K562 (cell line): ENCODE data around the gene CALHM3. TPM values are rescaled to one million over a fixed set of nuclear protein-coding genes. Genes with fewer than 3 reads are reported as not detected.

Source experiments
- ARNT ChIP-seq, 2 experiments: fragments of 450-650 bp; IDR thresholded peaks; 2 replicates each; pipeline ENCODE4 v1.6.1; 2016; ENCODE audit warnings: mild to moderate bottlenecking in 1 of 2
- BDP1 ChIP-seq: IDR thresholded peaks from 3 replicates; pipeline ENCODE4 v1.6.1; 2011; ENCODE audit not compliant: insufficient read length, insufficient read depth
- CXXC5 ChIP-seq: fragments of 250-450 bp; sonication (Bioruptor Pico); IDR thresholded peaks from 2 replicates; pipeline ENCODE4 v1.8.0; 2022; ENCODE audit warnings: inconsistent platforms, mild to moderate bottlenecking, moderate library complexity
- ELF1 ChIP-seq: fragments of 200-800 bp; sonication (Bioruptor generic); IDR thresholded peaks from 2 replicates; pipeline ENCODE4 v1.6.1; 2016; ENCODE audit warnings: missing genetic modification characterization, missing compliant biosample characterization
- GABPB1 ChIP-seq: sonication (generic); formaldehyde crosslinking; IDR thresholded peaks from 2 replicates; pipeline ENCODE4 v1.8.0; 2022; ENCODE audit warnings: mild to moderate bottlenecking, missing genetic modification reagents
- ILF3 ChIP-seq: fragments of 450-650 bp; IDR thresholded peaks from 2 replicates; pipeline ENCODE4 v1.6.1; 2018; ENCODE audit warnings: antibody characterized with exemption, mild to moderate bottlenecking, moderate library complexity, borderline replicate concordance
- MAFG ChIP-seq: fragments of 450-650 bp; conservative IDR thresholded peaks from 2 replicates; pipeline ENCODE4 v1.6.1; 2016; ENCODE audit warnings: missing genetic modification characterization, missing compliant biosample characterization
- MECOM ChIP-seq: fragments of 250-450 bp; sonication (Bioruptor Pico); IDR thresholded peaks from 2 replicates; pipeline ENCODE4 v1.8.0; 2022; ENCODE audit warnings: inconsistent platforms
- MTA2 ChIP-seq: fragments of 450-650 bp; IDR thresholded peaks from 2 replicates; pipeline ENCODE4 v1.6.1; 2016; ENCODE audit warnings: low read depth
- NBN ChIP-seq: fragments of 450-650 bp; IDR thresholded peaks from 2 replicates; pipeline ENCODE4 v1.6.1; 2016; ENCODE audit warnings: low read depth, mild to moderate bottlenecking
- PHB2 ChIP-seq: fragments of 450-650 bp; IDR thresholded peaks from 2 replicates; pipeline ENCODE4 v1.6.1; 2017; ENCODE audit warnings: low read depth
- PKNOX1 ChIP-seq: fragments of 450-650 bp; IDR thresholded peaks from 2 replicates; pipeline ENCODE4 v1.6.1; 2016
- RFX7 ChIP-seq: fragments of 250-450 bp; sonication (Bioruptor Pico); IDR thresholded peaks from 2 replicates; pipeline ENCODE4 v1.5.1; 2021; ENCODE audit warnings: mild to moderate bottlenecking
- SIRT6 ChIP-seq: IDR thresholded peaks from one replicate; pipeline ENCODE4 v1.6.1; 2012; ENCODE audit warnings: low read depth, mild to moderate bottlenecking, control low read depth, inconsistent platforms, low read length, moderate library complexity
- SMAD2 ChIP-seq: fragments of 150-350 bp; IDR thresholded peaks from 2 replicates; pipeline ENCODE4 v1.6.1; 2014; ENCODE audit warnings: low read depth, mild to moderate bottlenecking, low read length
- SNAPC5 ChIP-seq: fragments of 250-450 bp; sonication (Bioruptor Pico); IDR thresholded peaks from 2 replicates; pipeline ENCODE4 v1.8.0; 2021; ENCODE audit warnings: moderate library complexity, mild to moderate bottlenecking, inconsistent platforms
- STAT5A ChIP-seq: IDR thresholded peaks from 2 replicates; pipeline ENCODE4 v1.6.1; 2012; ENCODE audit warnings: low read length, inconsistent platforms, borderline replicate concordance
- THRA ChIP-seq: fragments of 450-650 bp; IDR thresholded peaks from 2 replicates; pipeline ENCODE4 v1.6.1; 2017; ENCODE audit warnings: mild to moderate bottlenecking, moderate library complexity
- TRIM25 ChIP-seq: fragments of 450-650 bp; IDR thresholded peaks from 2 replicates; pipeline ENCODE4 v1.7.0; 2016; ENCODE audit warnings: borderline replicate concordance
- U2AF2 ChIP-seq: fragments of 200-400 bp; formaldehyde crosslinking; optimal IDR thresholded peaks from 2 replicates; pipeline ENCODE3; 2017; ENCODE audit warnings: low read depth, mild to moderate bottlenecking, low read length
- ZBTB26 ChIP-seq: fragments of 450-650 bp; formaldehyde crosslinking; IDR thresholded peaks from 2 replicates; pipeline ENCODE4 v1.4.0; 2022; ENCODE audit warnings: missing genetic modification characterization
- ZFX ChIP-seq: sonication (generic); formaldehyde crosslinking; IDR thresholded peaks from 2 replicates; pipeline ENCODE4 v1.8.0; 2022; ENCODE audit warnings: mild to moderate bottlenecking, missing genetic modification reagents, moderate library complexity
- ZNF143 ChIP-seq: sonication (generic); formaldehyde crosslinking; IDR thresholded peaks from 2 replicates; pipeline ENCODE4 v1.9.0; 2022; ENCODE audit warnings: mild to moderate bottlenecking, missing genetic modification reagents
- polyA plus RNA-seq, 8 experiments: library from polyadenylated mRNA; depleted of rRNA in 4 of 8; stranded (reverse) in 5 of 8; unstranded in 3 of 8; fragments of >200 nt; fragmentation: Nextera tagmentation in 2 of 8; fragmentation: Illumina TruSeq in 1 of 8; extraction: Ambion mirVana in 2 of 8; extraction: Trizol in 1 of 8; gene quantifications; 2 replicates each; pipeline versions ENCODE4 v1.2.1 to v1.2.3, GENCODE V29; 2011 to 2014; ENCODE audit warnings: inconsistent platforms in 1 of 8, missing spikeins in 1 of 8
- total RNA-seq, 7 experiments: library from RNA; depleted of rRNA in 6 of 7; stranded (reverse); fragments of >200 nt in 6 of 7; fragmentation: Illumina TruSeq in 2 of 7; extraction: Trizol in 2 of 7; gene quantifications; 2 replicates each; pipeline versions ENCODE4 v1.2.1 to v1.2.3, GENCODE V29; 2011 to 2021; ENCODE audit warnings: low replicate concordance in 1 of 7

Gene CALHM3
- total and polyA plus RNA-seq, 9 of the 15 experiments (the other 6 are each of a cell fraction or from before 2014, with no cell fraction given) = not detected

- no peak for TF ChIP-seq TRIM25
- no peak for TF ChIP-seq U2AF2
- TF ChIP-seq SNAPC5 (CRISPR knock-in tag) = no peak
- peak; percentile 62 for TF ChIP-seq MAFG (tag)
- no peak for TF ChIP-seq THRA
- peak; percentile 56; the same call in 1 of the 2 replicates for TF ChIP-seq NBN
- no peak for TF ChIP-seq ELF1 (tag)
- no peak for TF ChIP-seq SIRT6
- no peak for TF ChIP-seq ARNT (IDR thresholded peaks at IDR 0.05)
- TF ChIP-seq CXXC5 (CRISPR knock-in tag) = peak; percentile 66
- no peak for TF ChIP-seq GABPB1 (CRISPR knock-in tag)
- no peak for TF ChIP-seq MECOM (CRISPR knock-in tag)
- no peak for TF ChIP-seq RFX7 (CRISPR knock-in tag)
- no peak for TF ChIP-seq PHB2
- TF ChIP-seq PKNOX1 = peak; percentile 83
- no peak for TF ChIP-seq SMAD2
- no peak for TF ChIP-seq ZFX (CRISPR knock-in tag)
- TF ChIP-seq MTA2 = 0 out of 2 replicates have a peak, but pooled peaks have one; percentile 36
- no peak for TF ChIP-seq ZBTB26
- TF ChIP-seq ILF3 = no peak
- peak; percentile 60 for TF ChIP-seq STAT5A
- TF ChIP-seq ZNF143 (CRISPR knock-in tag) = no peak
- TF ChIP-seq BDP1 = no peak
Observed at GRCh38 chr10:103504181-103504783, 25.2 kb upstream of the CALHM3 start (continued).
